ENCODE results near the gene PTBP2.
A peak's percentile ranks its signal among the peaks of the same experiment; 100 is the strongest.

PTBP2 gene

GRCh38 chr1:96714881-96715280 lies 6.7 kb upstream of the PTBP2 start:
- FAIRE-seq (no peak), DNase-seq (ENCODE audit: insufficient read length, low spot score) (no peak)
- TF ChIP-seq POLR2A (IDR thresholded peaks at IDR 0.05; ENCODE audit: low read depth, low read length), result no peak

GRCh38 chr1:96715482-96715881 lies 6.1 kb upstream of the PTBP2 start:
- no peak for FAIRE-seq
- DNase-seq (ENCODE audit: insufficient read length, low spot score), result no peak
- no peak for TF ChIP-seq POLR2A (IDR thresholded peaks at IDR 0.05; ENCODE audit: low read depth, low read length)

GRCh38 chr1:96721053-96721415 lies 550 bp upstream of the PTBP2 start:
- DNase-seq (ENCODE audit: insufficient read length, low spot score) (no peak), FAIRE-seq (no peak)
- TF ChIP-seq POLR2A (IDR thresholded peaks at IDR 0.05; ENCODE audit: low read depth, low read length), result no peak

- DNase-seq (ENCODE audit: insufficient read length, low spot score) (peak; percentile 38), FAIRE-seq (peak; percentile 86)
- TF ChIP-seq POLR2A (IDR thresholded peaks at IDR 0.05; ENCODE audit: low read depth, low read length), result peak; percentile 22; the same call in 1 of the 2 replicates
Measured at GRCh38 chr1:96722161-96722922, 758 bp downstream of the PTBP2 start.

GRCh38 chr1:96722958-96723357 lies 1.4 kb downstream of the PTBP2 start:
- DNase-seq (ENCODE audit: insufficient read length, low spot score) (no peak), FAIRE-seq (peak; percentile 90)
- no peak for TF ChIP-seq POLR2A (IDR thresholded peaks at IDR 0.05; ENCODE audit: low read depth, low read length)

GRCh38 chr1:96723377-96723776 lies 1.8 kb downstream of the PTBP2 start:
- FAIRE-seq, result no peak
- TF ChIP-seq POLR2A (IDR thresholded peaks at IDR 0.05; ENCODE audit: low read depth, low read length), result no peak
- no peak for DNase-seq (ENCODE audit: insufficient read length, low spot score)

GRCh38 chr1:96723936-96724335 lies 2.4 kb downstream of the PTBP2 start:
- TF ChIP-seq POLR2A (IDR thresholded peaks at IDR 0.05; ENCODE audit: low read depth, low read length), result no peak
- DNase-seq (ENCODE audit: insufficient read length, low spot score) (no peak), FAIRE-seq (no peak)

- DNase-seq (ENCODE audit: insufficient read length, low spot score) (no peak), FAIRE-seq (no peak)
- TF ChIP-seq POLR2A (IDR thresholded peaks at IDR 0.05; ENCODE audit: low read depth, low read length), result no peak
Measured at GRCh38 chr1:96727860-96728259, 6.3 kb downstream of the PTBP2 start.

GRCh38 chr1:96730574-96731298 lies 9.2 kb downstream of the PTBP2 start:
- no peak for DNase-seq (ENCODE audit: insufficient read length, low spot score)
- FAIRE-seq, result peak; percentile 33
- no peak for TF ChIP-seq POLR2A (IDR thresholded peaks at IDR 0.05; ENCODE audit: low read depth, low read length)

- TF ChIP-seq POLR2A (IDR thresholded peaks at IDR 0.05; ENCODE audit: low read depth, low read length), result no peak
- FAIRE-seq (peak; percentile 30), DNase-seq (ENCODE audit: insufficient read length, low spot score) (no peak)
Measured at GRCh38 chr1:96741335-96741734, 19.8 kb downstream of the PTBP2 start.

- no peak for TF ChIP-seq POLR2A (IDR thresholded peaks at IDR 0.05; ENCODE audit: low read depth, low read length)
- FAIRE-seq (peak; percentile 23), DNase-seq (ENCODE audit: insufficient read length, low spot score) (no peak)
Measured at GRCh38 chr1:96746440-96747420, 25.1 kb downstream of the PTBP2 start.

GRCh38 chr1:96747565-96747964 lies 26.0 kb downstream of the PTBP2 start:
- no peak for TF ChIP-seq POLR2A (IDR thresholded peaks at IDR 0.05; ENCODE audit: low read depth, low read length)
- FAIRE-seq, result no peak
- DNase-seq (ENCODE audit: insufficient read length, low spot score), result no peak

GRCh38 chr1:96748078-96748477 lies 26.5 kb downstream of the PTBP2 start:
- no peak for DNase-seq (ENCODE audit: insufficient read length, low spot score)
- TF ChIP-seq POLR2A (IDR thresholded peaks at IDR 0.05; ENCODE audit: low read depth, low read length), result no peak
- no peak for FAIRE-seq

GRCh38 chr1:96749618-96750017 lies 28.0 kb downstream of the PTBP2 start:
- no peak for TF ChIP-seq POLR2A (IDR thresholded peaks at IDR 0.05; ENCODE audit: low read depth, low read length)
- DNase-seq (ENCODE audit: insufficient read length, low spot score), result no peak
- FAIRE-seq, result no peak

All from H54 (cell line).